AG09309 (cell line): ENCODE data around the gene KCNN2.

Experiments
- DNase-seq: peaks from one replicate; pipeline ENCODE4 v3.0.0-alpha.2; 2010; ENCODE audit warnings: low read depth
- H3K4me3 ChIP-seq: 2 replicates; pipeline ENCODE4 v1.5.1; 2011; ENCODE audit warnings: mild to moderate bottlenecking, low read depth, low read length, moderate library complexity; ENCODE audit not compliant: control insufficient read depth
- CTCF ChIP-seq: IDR thresholded peaks from 2 replicates; pipeline ENCODE4 v1.5.1; 2011; ENCODE audit warnings: mild to moderate bottlenecking, low read depth, low read length, inconsistent platforms; ENCODE audit not compliant: insufficient read depth, control insufficient read depth; ENCODE audit errors: missing control alignments

KCNN2 gene

GRCh38 chr5:114412510-114413171, 50.8 kb downstream of the KCNN2 start:
- no peak overlapping the region for H3K4me3 ChIP-seq
- DNase-seq, result peak; percentile 90

GRCh38 chr5:114415760-114416159, 53.9 kb downstream of the KCNN2 start:
- DNase-seq, result no peak
- no peak overlapping the region for H3K4me3 ChIP-seq
- TF ChIP-seq CTCF, result no peak

More at GRCh38 chr5:114412510-114413171, 50.8 kb downstream of the KCNN2 start:
- no peak for TF ChIP-seq CTCF

- DNase-seq, result no peak
- no peak overlapping the region for H3K4me3 ChIP-seq
- TF ChIP-seq CTCF, result no peak
These were observed 54.4 kb downstream of the KCNN2 start for GRCh38 chr5:114416254-114416653.

GRCh38 chr5:114417519-114417918, 55.6 kb downstream of the KCNN2 start:
- H3K4me3 ChIP-seq, result no peak overlapping the region
- TF ChIP-seq CTCF, result no peak
- DNase-seq, result no peak

- DNase-seq, result no peak
- no peak overlapping the region for H3K4me3 ChIP-seq
- no peak for TF ChIP-seq CTCF
These were observed 56.6 kb downstream of the KCNN2 start for GRCh38 chr5:114418176-114419066.

- no peak overlapping the region for H3K4me3 ChIP-seq
- no peak for DNase-seq
- no peak for TF ChIP-seq CTCF
These were observed 57.2 kb downstream of the KCNN2 start for GRCh38 chr5:114419067-114419388.
